GM06990 (cell line): ENCODE results near the gene DACT1.

Experiments used
- DNase-seq: peaks from one replicate; pipeline ENCODE4 v3.0.0-alpha.2; 2011; ENCODE audit not compliant: insufficient read length; ENCODE audit errors: extremely low read depth
- H3K27me3 ChIP-seq: replicated peaks from 2 replicates; pipeline ENCODE4 v1.6.0; 2011; ENCODE audit warnings: low read length; ENCODE audit not compliant: control insufficient read depth, insufficient read depth
- H3K36me3 ChIP-seq: 2 replicates; pipeline ENCODE4 v1.5.1; 2011; ENCODE audit warnings: low read length; ENCODE audit not compliant: control insufficient read depth, insufficient read depth
- H3K4me3 ChIP-seq: replicated peaks from 2 replicates; pipeline ENCODE4 v1.5.1; 2011; ENCODE audit warnings: low read depth, mild to moderate bottlenecking, control low read depth, low read length
- TF ChIP-seq, protein P1 (sequence below): IDR thresholded peaks from 2 replicates; pipeline ENCODE4 v1.5.1; 2011; ENCODE audit warnings: low read length, control low read depth, mild to moderate bottlenecking, inconsistent platforms; ENCODE audit not compliant: insufficient read depth, poor library complexity, severe bottlenecking

Gene DACT1

DNA sequence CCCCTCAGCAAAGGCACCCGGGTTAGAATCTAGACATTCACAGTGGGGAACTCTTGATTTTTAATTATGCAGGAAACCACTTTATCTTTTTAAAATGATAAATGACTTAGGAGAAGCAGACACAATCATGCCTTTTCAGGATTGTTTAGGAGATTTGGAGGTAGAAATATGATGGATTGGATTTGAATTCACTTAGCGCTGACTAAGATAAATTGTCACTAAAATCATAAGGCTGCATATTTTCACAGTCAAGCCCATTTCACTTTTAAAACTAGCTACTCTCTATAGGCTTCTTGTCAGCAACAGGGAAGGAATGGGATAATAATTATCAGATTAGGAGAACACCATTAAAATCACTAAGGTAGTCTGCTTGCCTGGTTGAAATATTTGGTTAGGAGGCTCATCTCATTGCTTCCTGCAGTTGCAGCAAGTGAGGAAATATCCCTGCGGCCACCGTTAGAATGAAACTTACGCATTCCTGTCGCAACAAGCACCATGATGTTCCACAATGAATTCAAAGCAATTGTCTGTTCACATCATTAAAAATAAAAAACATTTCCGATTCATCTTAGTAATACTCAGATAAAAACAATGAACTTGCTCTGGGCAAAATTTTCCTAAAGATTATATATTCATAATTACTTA is 31.9 kb downstream of the DACT1 start:
- no peak for DNase-seq
- H3K27me3 ChIP-seq, result no peaks in the 10 kb centered on the region
- TF ChIP-seq, protein P1, sequence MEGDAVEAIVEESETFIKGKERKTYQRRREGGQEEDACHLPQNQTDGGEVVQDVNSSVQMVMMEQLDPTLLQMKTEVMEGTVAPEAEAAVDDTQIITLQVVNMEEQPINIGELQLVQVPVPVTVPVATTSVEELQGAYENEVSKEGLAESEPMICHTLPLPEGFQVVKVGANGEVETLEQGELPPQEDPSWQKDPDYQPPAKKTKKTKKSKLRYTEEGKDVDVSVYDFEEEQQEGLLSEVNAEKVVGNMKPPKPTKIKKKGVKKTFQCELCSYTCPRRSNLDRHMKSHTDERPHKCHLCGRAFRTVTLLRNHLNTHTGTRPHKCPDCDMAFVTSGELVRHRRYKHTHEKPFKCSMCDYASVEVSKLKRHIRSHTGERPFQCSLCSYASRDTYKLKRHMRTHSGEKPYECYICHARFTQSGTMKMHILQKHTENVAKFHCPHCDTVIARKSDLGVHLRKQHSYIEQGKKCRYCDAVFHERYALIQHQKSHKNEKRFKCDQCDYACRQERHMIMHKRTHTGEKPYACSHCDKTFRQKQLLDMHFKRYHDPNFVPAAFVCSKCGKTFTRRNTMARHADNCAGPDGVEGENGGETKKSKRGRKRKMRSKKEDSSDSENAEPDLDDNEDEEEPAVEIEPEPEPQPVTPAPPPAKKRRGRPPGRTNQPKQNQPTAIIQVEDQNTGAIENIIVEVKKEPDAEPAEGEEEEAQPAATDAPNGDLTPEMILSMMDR, result no peak
- no peak overlapping the region for H3K4me3 ChIP-seq
- no peaks in the 10 kb centered on the region for H3K36me3 ChIP-seq

GRCh38 chr14:58671024-58671423 is 33.3 kb downstream of the DACT1 start:
- TF ChIP-seq, protein P1, result no peak
- Histone ChIP-seq H3K4me3 (no peak overlapping the region), H3K36me3 (no peaks in the 10 kb centered on the region), H3K27me3 (no peaks in the 10 kb centered on the region)
- DNase-seq, result no peak

DNA sequence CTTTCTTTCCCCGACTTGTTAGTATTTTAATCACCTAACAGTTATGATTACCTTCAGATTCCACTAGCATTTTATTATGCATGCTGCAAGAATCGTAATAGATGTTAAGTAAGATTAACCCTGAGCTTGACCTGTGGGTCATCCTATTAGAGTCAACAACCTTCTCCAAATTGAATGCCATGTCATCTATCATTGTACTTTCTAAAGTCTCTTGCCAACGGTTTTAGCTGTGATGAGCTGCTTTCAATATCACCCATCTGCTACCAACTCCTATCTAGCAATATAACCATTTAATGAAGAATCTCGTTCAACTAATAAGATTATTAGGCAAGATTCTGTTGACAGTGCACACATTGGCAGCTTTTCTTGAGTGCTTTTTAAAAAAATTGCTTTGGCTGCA is 33.7 kb downstream of the DACT1 start:
- Histone ChIP-seq H3K4me3 (no peak overlapping the region), H3K27me3 (no peaks in the 10 kb centered on the region), H3K36me3 (no peaks in the 10 kb centered on the region)
- TF ChIP-seq, protein P1, result no peak
- no peak for DNase-seq

DNA sequence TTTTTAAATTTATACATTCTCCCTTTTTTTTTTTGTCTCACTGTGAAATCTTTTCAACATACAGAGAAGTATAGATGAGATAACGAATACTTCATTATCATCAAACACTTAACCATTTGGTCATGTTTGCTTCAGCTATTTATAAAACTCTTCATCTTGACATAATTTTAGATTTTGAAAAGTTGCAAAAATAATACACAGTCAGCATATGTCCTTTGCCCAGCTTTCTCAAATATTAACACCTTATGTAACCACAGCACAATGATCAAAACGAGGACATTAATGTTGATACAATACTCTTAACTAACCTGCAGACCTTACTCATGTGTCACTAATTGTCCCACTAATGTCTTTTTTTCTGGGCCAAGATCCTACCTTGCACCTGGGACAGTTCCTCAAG is 36.0 kb downstream of the DACT1 start:
- H3K27me3 ChIP-seq, result no peaks in the 10 kb centered on the region
- H3K4me3 ChIP-seq, result no peak overlapping the region
- no peaks in the 10 kb centered on the region for H3K36me3 ChIP-seq
- DNase-seq, result no peak
- TF ChIP-seq, protein P1, result no peak

DNA sequence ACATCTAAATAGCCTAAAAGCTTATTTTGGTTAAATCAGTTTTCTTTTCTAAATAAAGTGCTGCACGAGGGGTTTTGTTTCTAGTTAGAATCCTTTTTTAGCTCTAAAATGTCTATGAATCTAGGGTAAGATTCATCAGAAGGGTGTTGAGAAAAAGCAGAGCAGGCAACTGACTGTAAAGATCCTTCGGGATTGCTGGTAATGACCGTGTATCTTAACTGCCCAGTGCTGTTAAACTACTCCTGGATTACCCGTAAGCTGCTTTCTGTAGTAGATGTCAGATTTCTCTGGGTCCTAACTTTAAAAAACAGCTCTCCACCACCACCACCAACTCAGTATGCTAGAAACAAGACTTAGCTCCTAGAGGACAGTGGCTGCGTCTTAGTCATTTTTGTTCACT is 39.2 kb downstream of the DACT1 start:
- TF ChIP-seq, protein P1, result no peak
- no peak for DNase-seq
- H3K4me3 ChIP-seq, result no peak overlapping the region
- H3K36me3 ChIP-seq, result no peaks in the 10 kb centered on the region
- H3K27me3 ChIP-seq, result no peaks in the 10 kb centered on the region

DNA sequence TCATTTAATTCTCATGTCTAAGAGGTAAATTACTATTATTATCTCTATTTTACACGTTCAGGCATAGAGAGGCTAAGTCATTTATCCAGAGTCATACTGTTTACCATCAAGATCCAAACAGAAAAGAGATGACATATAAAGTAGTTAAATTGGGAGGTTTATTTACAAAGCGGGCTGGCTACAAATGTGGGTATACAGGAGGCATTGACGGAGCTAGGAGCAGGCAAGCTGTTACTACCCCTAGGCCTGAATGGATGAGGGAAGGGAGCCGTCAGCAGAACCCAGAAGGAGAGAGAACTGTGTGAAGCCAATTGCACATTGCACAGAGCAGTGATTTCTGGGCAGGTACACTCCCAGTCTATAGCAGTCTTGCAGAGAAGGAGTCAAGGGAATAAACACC is 39.8 kb downstream of the DACT1 start:
- Histone ChIP-seq H3K4me3 (no peak overlapping the region), H3K27me3 (no peaks in the 10 kb centered on the region), H3K36me3 (no peaks in the 10 kb centered on the region)
- TF ChIP-seq, protein P1, result no peak
- DNase-seq, result no peak
